ENCODE measurements around the gene OPCML.

OPCML gene

DNA sequence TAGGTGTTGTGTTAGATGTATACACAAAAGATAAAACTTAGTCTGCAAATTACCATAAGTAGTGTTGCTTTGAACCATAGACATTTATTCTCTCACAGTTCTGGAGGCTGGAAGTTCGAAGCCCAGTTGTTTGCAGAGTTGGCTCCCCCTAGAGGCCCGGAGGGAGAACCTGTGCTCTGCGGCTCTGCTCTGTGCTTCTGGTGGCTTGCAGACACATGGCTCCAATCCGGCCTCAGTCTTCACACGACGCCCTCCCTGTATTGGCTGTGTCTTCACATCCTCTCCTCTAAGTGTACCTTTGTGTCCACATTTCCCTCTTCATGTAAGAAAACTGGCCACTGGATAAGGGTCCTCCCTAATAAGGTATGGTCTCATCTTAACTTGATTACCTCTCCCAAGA, 128.4 kb downstream of the OPCML start:
- Histone ChIP-seq H4K8ac (ENCODE audit: low read depth, low read length) (no peak overlapping the region), H2AK5ac (ENCODE audit: low read depth, low read length) (no peak overlapping the region), H2BK12ac (ENCODE audit: low read length) (no peak overlapping the region), H3K79me1 (ENCODE audit: low read depth, low read length) (peaks cover 1% of the 10 kb centered on the region), H3K4me1 (ENCODE audit: control insufficient read depth in 2 of 2, insufficient read depth in 1 of 2, low read depth in 1 of 2, low read length in 2 of 2) (peaks cover 0 to 3% of the 10 kb centered on the region in 2 donors), H3K4me2 (ENCODE audit: insufficient read depth, low read length, poor library complexity, severe bottlenecking) (no peak overlapping the region), H3K9ac (ENCODE audit: low read depth, low read length, poor library complexity) (no peak overlapping the region), H2BK5ac (ENCODE audit: low read length) (no peak overlapping the region), H3K23ac (ENCODE audit: low read depth, low read length, poor library complexity) (no peak overlapping the region), H3K9me3 (replicated peaks in 1 of 2; ENCODE audit: control insufficient read depth in 2 of 2, insufficient read depth in 1 of 2, low read depth in 1 of 2, low read length in 2 of 2) (no peaks in the 10 kb centered on the region), H4K91ac (ENCODE audit: low read depth, low read length, poor library complexity) (no peak overlapping the region), H3K14ac (ENCODE audit: low read length) (no peak overlapping the region), H3K4me3 (ENCODE audit: low read length in 2 of 2) (no peak overlapping the region), H3K18ac (ENCODE audit: low read length) (no peak overlapping the region), H3K27me3 (ENCODE audit: control insufficient read depth in 3 of 3, insufficient read depth in 3 of 3, low read depth in 1 of 3, low read length in 3 of 3) (no peaks in the 10 kb centered on the region), H2AFZ (ENCODE audit: low read length) (no peak overlapping the region), H3K36me3 (replicated peaks in 1 of 2; ENCODE audit: control insufficient read depth in 2 of 2, insufficient read depth in 2 of 2, low read length in 2 of 2) (no peaks in the 10 kb centered on the region), H2BK15ac (ENCODE audit: low read length) (no peak overlapping the region), H3K27ac (replicated peaks; ENCODE audit: low read length) (no peak overlapping the region), H3K4ac (ENCODE audit: low read length) (no peak overlapping the region), H2BK120ac (ENCODE audit: low read depth, low read length) (no peak overlapping the region)
- no peak for DNase-seq (ENCODE audit: low spot score)
- WGBS, 2 donors (ENCODE audit: extremely low coverage in 2 of 2, insufficient read length in 2 of 2, insufficient replicate concordance in 1 of 2) = no CpG with 5 or more reads among the region's 6 CpGs

DNA sequence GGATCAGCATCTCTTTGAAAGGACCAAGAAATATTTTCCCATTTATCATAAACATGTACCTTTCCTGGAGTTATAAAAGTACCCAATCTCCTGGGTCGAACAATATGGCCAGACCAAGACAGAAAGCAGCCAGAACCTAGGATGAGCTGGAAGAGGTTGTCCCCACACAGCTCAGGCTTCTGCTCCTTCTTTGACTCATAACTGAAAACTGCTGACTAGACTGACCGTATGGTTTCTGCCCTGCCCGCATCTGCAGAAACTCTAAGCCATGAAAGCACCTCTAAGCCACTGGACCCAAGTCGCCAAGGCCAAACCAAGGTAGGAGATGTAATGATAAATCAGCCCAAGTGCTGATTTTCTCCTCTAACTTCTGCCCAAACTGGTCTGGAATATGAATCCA, 129.8 kb downstream of the OPCML start:
- H3K27me3 ChIP-seq (ENCODE audit: control insufficient read depth in 3 of 3, insufficient read depth in 3 of 3, low read depth in 1 of 3, low read length in 3 of 3) = no peaks in the 10 kb centered on the region
- no peak overlapping the region for H3K14ac ChIP-seq (ENCODE audit: low read length)
- no peak overlapping the region for H3K27ac ChIP-seq (replicated peaks; ENCODE audit: low read length)
- no CpG with 5 or more reads among the region's 4 CpGs for WGBS, 2 donors (ENCODE audit: extremely low coverage in 2 of 2, insufficient read length in 2 of 2, insufficient replicate concordance in 1 of 2)
- no peak overlapping the region for H3K4me2 ChIP-seq (ENCODE audit: insufficient read depth, low read length, poor library complexity, severe bottlenecking)
- H3K4me3 ChIP-seq (ENCODE audit: low read length in 2 of 2) = no peak overlapping the region
- H3K23ac ChIP-seq (ENCODE audit: low read depth, low read length, poor library complexity) = no peak overlapping the region
- no peak overlapping the region for H2BK120ac ChIP-seq (ENCODE audit: low read depth, low read length)
- no peaks in the 10 kb centered on the region for H3K9me3 ChIP-seq (replicated peaks in 1 of 2; ENCODE audit: control insufficient read depth in 2 of 2, insufficient read depth in 1 of 2, low read depth in 1 of 2, low read length in 2 of 2)
- no peak overlapping the region for H2BK12ac ChIP-seq (ENCODE audit: low read length)
- H3K9ac ChIP-seq (ENCODE audit: low read depth, low read length, poor library complexity) = no peak overlapping the region
- DNase-seq (ENCODE audit: low spot score) = no peak
- no peak overlapping the region for H3K4ac ChIP-seq (ENCODE audit: low read length)
- H3K36me3 ChIP-seq (replicated peaks in 1 of 2; ENCODE audit: control insufficient read depth in 2 of 2, insufficient read depth in 2 of 2, low read length in 2 of 2) = no peaks in the 10 kb centered on the region
- H3K4me1 ChIP-seq (ENCODE audit: control insufficient read depth in 2 of 2, insufficient read depth in 1 of 2, low read depth in 1 of 2, low read length in 2 of 2) = peaks cover 2 to 5% of the 10 kb centered on the region in 2 donors
- peaks cover 1% of the 10 kb centered on the region for H3K79me1 ChIP-seq (ENCODE audit: low read depth, low read length)
- H2AK5ac ChIP-seq (ENCODE audit: low read depth, low read length) = no peak overlapping the region
- no peak overlapping the region for H2BK5ac ChIP-seq (ENCODE audit: low read length)
- no peak overlapping the region for H3K18ac ChIP-seq (ENCODE audit: low read length)
- H2AFZ ChIP-seq (ENCODE audit: low read length) = no peak overlapping the region
- H4K91ac ChIP-seq (ENCODE audit: low read depth, low read length, poor library complexity) = no peak overlapping the region
- no peak overlapping the region for H2BK15ac ChIP-seq (ENCODE audit: low read length)
- no peak overlapping the region for H4K8ac ChIP-seq (ENCODE audit: low read depth, low read length)

DNA sequence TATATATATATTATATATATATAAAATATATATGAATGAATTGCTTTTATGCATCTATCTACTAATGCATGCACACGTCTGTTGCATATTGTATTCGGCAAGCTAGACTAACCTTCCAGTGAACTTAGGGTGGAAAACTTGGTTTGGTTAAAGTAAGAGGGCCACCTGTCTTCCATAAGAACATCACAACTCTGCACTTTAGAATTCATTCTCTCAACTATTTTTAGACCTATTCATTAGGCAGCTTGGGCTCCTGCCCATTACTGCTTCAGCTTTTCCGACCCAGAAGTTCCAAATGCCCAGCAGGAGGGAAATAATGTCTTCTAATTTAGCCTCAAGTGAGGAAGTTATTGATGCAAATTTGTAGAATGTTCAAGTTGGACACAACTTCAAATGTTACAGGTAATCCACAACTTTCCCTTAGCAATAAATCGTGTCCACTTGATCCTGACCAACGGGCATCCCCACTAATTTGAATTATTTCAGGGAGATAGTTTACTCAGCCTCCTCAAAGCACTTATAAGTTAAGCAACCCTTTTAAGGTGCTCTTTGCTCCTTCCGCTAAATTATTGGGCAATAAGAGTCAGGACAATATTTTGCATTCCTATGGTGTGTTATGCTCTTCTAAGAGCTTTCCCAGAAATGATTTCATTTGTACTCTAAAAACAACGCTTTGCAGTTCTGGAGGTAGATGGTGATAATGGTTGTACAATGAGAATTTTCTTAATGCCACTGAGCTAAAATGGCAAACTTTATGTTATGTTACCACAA, 132.3 kb downstream of the OPCML start:
- Histone ChIP-seq H3K4me1 (ENCODE audit: control insufficient read depth in 2 of 2, insufficient read depth in 1 of 2, low read depth in 1 of 2, low read length in 2 of 2) (peaks cover 0 to 5% of the 10 kb centered on the region in 2 donors), H2AK5ac (ENCODE audit: low read depth, low read length) (no peak overlapping the region), H3K23ac (ENCODE audit: low read depth, low read length, poor library complexity) (no peak overlapping the region), H2BK120ac (ENCODE audit: low read depth, low read length) (no peak overlapping the region), H4K8ac (ENCODE audit: low read depth, low read length) (no peak overlapping the region), H3K27ac (replicated peaks; ENCODE audit: low read length) (no peak overlapping the region), H3K9ac (ENCODE audit: low read depth, low read length, poor library complexity) (no peak overlapping the region), H3K36me3 (replicated peaks in 1 of 2; ENCODE audit: control insufficient read depth in 2 of 2, insufficient read depth in 2 of 2, low read length in 2 of 2) (no peaks in the 10 kb centered on the region), H4K91ac (ENCODE audit: low read depth, low read length, poor library complexity) (no peak overlapping the region), H3K4me2 (ENCODE audit: insufficient read depth, low read length, poor library complexity, severe bottlenecking) (no peak overlapping the region), H3K27me3 (ENCODE audit: control insufficient read depth in 3 of 3, insufficient read depth in 3 of 3, low read depth in 1 of 3, low read length in 3 of 3) (no peaks in the 10 kb centered on the region), H3K9me3 (replicated peaks in 1 of 2; ENCODE audit: control insufficient read depth in 2 of 2, insufficient read depth in 1 of 2, low read depth in 1 of 2, low read length in 2 of 2) (peaks cover 0 to 4% of the 10 kb centered on the region in 2 donors), H2BK5ac (ENCODE audit: low read length) (no peak overlapping the region), H3K79me1 (ENCODE audit: low read depth, low read length) (peaks cover 1% of the 10 kb centered on the region), H3K14ac (ENCODE audit: low read length) (no peak overlapping the region), H2BK12ac (ENCODE audit: low read length) (no peak overlapping the region), H3K4me3 (ENCODE audit: low read length in 2 of 2) (no peak overlapping the region), H3K18ac (ENCODE audit: low read length) (no peak overlapping the region), H2AFZ (ENCODE audit: low read length) (no peak overlapping the region), H3K4ac (ENCODE audit: low read length) (no peak overlapping the region), H2BK15ac (ENCODE audit: low read length) (no peak overlapping the region)
- WGBS, 2 donors (ENCODE audit: extremely low coverage in 2 of 2, insufficient read length in 2 of 2, insufficient replicate concordance in 1 of 2) = no CpG with 5 or more reads among the region's 7 CpGs
- no peak for DNase-seq (ENCODE audit: low spot score)

DNA sequence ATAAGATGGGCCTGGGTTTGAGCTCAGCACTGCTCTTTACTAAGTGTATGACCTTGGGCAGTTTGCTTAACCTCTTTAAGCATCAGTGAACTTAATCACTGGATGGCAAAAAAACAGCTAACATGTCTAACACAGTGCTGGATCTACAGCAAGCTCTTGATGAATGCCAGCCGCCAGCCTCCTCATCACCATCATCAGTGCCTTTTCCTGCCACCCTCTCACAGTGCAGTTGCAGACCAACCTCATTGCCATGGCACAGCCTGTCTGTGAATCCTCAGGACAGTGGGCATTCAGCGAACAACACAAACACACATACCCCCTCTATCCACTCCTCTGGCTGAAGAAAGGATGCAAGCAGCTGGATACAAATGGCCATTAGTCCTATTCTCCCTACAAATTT, 133.0 kb downstream of the OPCML start:
- no peak overlapping the region for H3K4me2 ChIP-seq (ENCODE audit: insufficient read depth, low read length, poor library complexity, severe bottlenecking)
- H3K79me1 ChIP-seq (ENCODE audit: low read depth, low read length) = no peaks in the 10 kb centered on the region
- no peak overlapping the region for H3K18ac ChIP-seq (ENCODE audit: low read length)
- H3K14ac ChIP-seq (ENCODE audit: low read length) = no peak overlapping the region
- no peaks in the 10 kb centered on the region for H3K36me3 ChIP-seq (replicated peaks in 1 of 2; ENCODE audit: control insufficient read depth in 2 of 2, insufficient read depth in 2 of 2, low read length in 2 of 2)
- H2AK5ac ChIP-seq (ENCODE audit: low read depth, low read length) = no peak overlapping the region
- no peak overlapping the region for H2BK15ac ChIP-seq (ENCODE audit: low read length)
- H2BK120ac ChIP-seq (ENCODE audit: low read depth, low read length) = no peak overlapping the region
- no peak overlapping the region for H2BK12ac ChIP-seq (ENCODE audit: low read length)
- H3K4me3 ChIP-seq (ENCODE audit: low read length in 2 of 2) = no peak overlapping the region
- no peak for DNase-seq (ENCODE audit: low spot score)
- no peak overlapping the region for H3K4ac ChIP-seq (ENCODE audit: low read length)
- no peak overlapping the region for H2BK5ac ChIP-seq (ENCODE audit: low read length)
- peaks cover 0 to 4% of the 10 kb centered on the region in 2 donors for H3K9me3 ChIP-seq (replicated peaks in 1 of 2; ENCODE audit: control insufficient read depth in 2 of 2, insufficient read depth in 1 of 2, low read depth in 1 of 2, low read length in 2 of 2)
- H3K23ac ChIP-seq (ENCODE audit: low read depth, low read length, poor library complexity) = no peak overlapping the region
- H3K27ac ChIP-seq (replicated peaks; ENCODE audit: low read length) = no peak overlapping the region
- H4K91ac ChIP-seq (ENCODE audit: low read depth, low read length, poor library complexity) = no peak overlapping the region
- H4K8ac ChIP-seq (ENCODE audit: low read depth, low read length) = no peak overlapping the region
- H3K27me3 ChIP-seq (ENCODE audit: control insufficient read depth in 3 of 3, insufficient read depth in 3 of 3, low read depth in 1 of 3, low read length in 3 of 3) = no peaks in the 10 kb centered on the region
- H3K9ac ChIP-seq (ENCODE audit: low read depth, low read length, poor library complexity) = no peak overlapping the region
- H2AFZ ChIP-seq (ENCODE audit: low read length) = peak overlapping the region; percentile 7
- WGBS, 2 donors (ENCODE audit: extremely low coverage in 2 of 2, insufficient read length in 2 of 2, insufficient replicate concordance in 1 of 2) = no CpG with 5 or more reads among the region's 2 CpGs
- H3K4me1 ChIP-seq (ENCODE audit: control insufficient read depth in 2 of 2, insufficient read depth in 1 of 2, low read depth in 1 of 2, low read length in 2 of 2) = peaks cover 0 to 5% of the 10 kb centered on the region in 2 donors
